ENCODE results near the gene KCNMA1. TPM values are rescaled to one million over a fixed set of nuclear protein-coding genes. Genes with fewer than 3 reads are reported as not detected.

Gene KCNMA1
- total RNA-seq, 1 donor, result 106 TPM

- no peak for TF ChIP-seq CTCF (IDR thresholded peaks at IDR 0.05; ENCODE audit: insufficient read depth, low read length)
- DNase-seq (ENCODE audit: low read depth), result no peak
- no peak overlapping the region for H3K4me3 ChIP-seq (ENCODE audit: low read depth, low read length)
Measured at GRCh38 chr10:77626266-77626935, 11.2 kb downstream of the KCNMA1 start.

- H3K4me3 ChIP-seq (ENCODE audit: low read depth, low read length), result no peak overlapping the region
- DNase-seq (ENCODE audit: low read depth), result no peak
- no peak for TF ChIP-seq CTCF (IDR thresholded peaks at IDR 0.05; ENCODE audit: insufficient read depth, low read length)
Measured at GRCh38 chr10:77625379-77625778, 12.2 kb downstream of the KCNMA1 start.

- peak overlapping the region; percentile 26 for H3K4me3 ChIP-seq (ENCODE audit: low read depth, low read length)
- DNase-seq (ENCODE audit: low read depth), result no peak
- no peak for TF ChIP-seq CTCF (IDR thresholded peaks at IDR 0.05; ENCODE audit: insufficient read depth, low read length)
Measured at GRCh38 chr10:77622889-77623291, 14.7 kb downstream of the KCNMA1 start.

DNA sequence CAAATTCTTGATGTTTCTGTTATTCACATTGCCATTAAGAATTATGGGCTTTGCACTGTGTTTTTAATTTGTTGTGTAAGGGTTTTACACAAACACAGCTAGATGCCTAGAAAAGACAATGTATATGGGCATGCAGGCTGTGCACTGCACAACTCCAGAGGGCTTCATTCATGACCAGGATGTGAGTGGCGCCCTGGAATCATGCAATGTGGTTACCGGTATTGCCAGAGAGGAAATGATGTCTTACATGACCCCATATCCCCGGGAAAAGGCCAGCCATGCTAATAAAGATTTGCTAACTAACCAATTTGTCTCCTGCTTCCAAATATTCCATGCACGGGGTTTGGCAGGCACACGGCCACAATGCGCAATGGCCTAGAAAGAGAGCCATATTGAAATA, 16.9 kb downstream of the KCNMA1 start:
- no peak for DNase-seq (ENCODE audit: low read depth)
- H3K4me3 ChIP-seq (ENCODE audit: low read depth, low read length), result no peak overlapping the region
- no peak for TF ChIP-seq CTCF (IDR thresholded peaks at IDR 0.05; ENCODE audit: insufficient read depth, low read length)

- no peak overlapping the region for H3K4me3 ChIP-seq (ENCODE audit: low read depth, low read length)
- no peak for TF ChIP-seq CTCF (IDR thresholded peaks at IDR 0.05; ENCODE audit: insufficient read depth, low read length)
Measured at GRCh38 chr10:77619964-77620703, 17.5 kb downstream of the KCNMA1 start.

GRCh38 chr10:77618117-77618516, 19.5 kb downstream of the KCNMA1 start:
- DNase-seq (ENCODE audit: low read depth), result no peak
- H3K4me3 ChIP-seq (ENCODE audit: low read depth, low read length), result no peak overlapping the region
- no peak for TF ChIP-seq CTCF (IDR thresholded peaks at IDR 0.05; ENCODE audit: insufficient read depth, low read length)

More at GRCh38 chr10:77619964-77620703, 17.5 kb downstream of the KCNMA1 start:
- DNase-seq (ENCODE audit: low read depth), result no peak
